K562 (cell line): ENCODE measurements around the gene GANAB. TPM values are rescaled to one million over a fixed set of nuclear protein-coding genes. Genes with fewer than 3 reads are reported as not detected.
A peak's percentile ranks its signal among the peaks of the same experiment; 100 is the strongest.

ENCODE experiments used
- ATAC-seq: fragments of 200-7000 bp; cut with Tn5 transposase; 3 replicates; pipeline ENCODE4 v1.9.1; 2020; ENCODE audit warnings: moderate library complexity
- BruUV-seq: library from RNA; stranded (reverse); fragments of 400-500 nt; replicated peaks from 2 replicates; lab custom pipeline; 2021; lab: Mats Ljungman, UMichigan
- CTCF ChIA-PET: fragments of 300-600 bp; formaldehyde crosslinking; extraction: SDS; loops from one replicate; lab custom pipeline; 2021; ENCODE audit warnings: low intra/inter-chr PET ratio; lab: Yijun Ruan, JAX
- POLR2A ChIA-PET: fragments of 300-600, 350-650 bp; sonication (Branson Sonifier 250); formaldehyde crosslinking; extraction: SDS; loops from one replicate; lab custom pipeline; 2021; ENCODE audit warnings: antibody characterized with exemption, inconsistent platforms; lab: Yijun Ruan, JAX
- DNase-seq, 4 experiments: peaks; one replicate each; pipeline versions ENCODE4 v3.0.0 to v3.0.0-alpha.2; 2011 to 2018; ENCODE audit warnings: low spot score in 3 of 4, mixed read lengths in 3 of 4; ENCODE audit errors: extremely low read depth in 1 of 4
- FAIRE-seq: peaks from 2 replicates; lab custom pipeline; 2011; peaks lifted over from hg19 to GRCh38; lab: Jason Lieb, UNC
- H2AFZ ChIP-seq: 2 replicates; pipeline ENCODE4 v1.6.0; 2011; ENCODE audit warnings: low read depth, low read length, control low read depth, inconsistent platforms
- H3K27ac ChIP-seq: fragments of 200-600 bp; 3 replicates; pipeline ENCODE4 v1.8.0; 2011; ENCODE audit warnings: low read depth, mild to moderate bottlenecking, control low read depth, inconsistent platforms, low read length, moderate library complexity, mixed read lengths; ENCODE audit errors: extremely low read depth
- H3K27me3 ChIP-seq, 2 experiments: fragments of 300-600 bp in 1 of 2; 2 replicates in 1 of 2; 3 replicates in 1 of 2; pipeline versions ENCODE4 v1.6.0 to v1.8.0; 2011; ENCODE audit warnings: inconsistent platforms in 2 of 2, low read length in 2 of 2, mild to moderate bottlenecking in 1 of 2, mixed read lengths in 1 of 2, moderate library complexity in 1 of 2; ENCODE audit not compliant: control insufficient read depth in 2 of 2, insufficient read depth in 2 of 2
- H3K36me3 ChIP-seq: fragments of 300-600 bp; 3 replicates; pipeline ENCODE4 v1.8.0; 2011; ENCODE audit warnings: mild to moderate bottlenecking, low read length, inconsistent platforms; ENCODE audit not compliant: control insufficient read depth, insufficient read depth
- H3K4me1 ChIP-seq, 2 experiments: fragments of 200-600 bp in 1 of 2; replicated peaks in 1 of 2; 2 replicates in 1 of 2; 3 replicates in 1 of 2; pipeline versions ENCODE4 v1.5.1 to v1.8.0; 2011; ENCODE audit warnings: inconsistent platforms in 2 of 2, low read length in 2 of 2, mild to moderate bottlenecking in 1 of 2, mixed read lengths in 1 of 2, moderate library complexity in 1 of 2; ENCODE audit not compliant: control insufficient read depth in 2 of 2, insufficient read depth in 2 of 2
- H3K4me2 ChIP-seq: 2 replicates; pipeline ENCODE4 v1.6.1; 2011; ENCODE audit warnings: low read length, control low read depth, inconsistent platforms, mixed read lengths; ENCODE audit not compliant: insufficient read depth
- H3K4me3 ChIP-seq: fragments of 200-600 bp; sonication (generic), shearing (Covaris generic); 2 replicates; pipeline ENCODE4 v1.5.1; 2016; ENCODE audit warnings: control low read depth, inconsistent platforms
- H3K79me2 ChIP-seq: fragments of 200-600 bp; 3 replicates; pipeline ENCODE4 v1.8.0; 2011; ENCODE audit warnings: low read length, inconsistent platforms; ENCODE audit not compliant: control insufficient read depth, insufficient read depth
- H3K9ac ChIP-seq, 2 experiments: 2 replicates each; pipeline versions ENCODE4 v1.6.0 to v1.6.1; 2011; ENCODE audit warnings: low read depth in 2 of 2, low read length in 2 of 2, control low read depth in 1 of 2, inconsistent platforms in 1 of 2, mild to moderate bottlenecking in 1 of 2, mixed read lengths in 1 of 2; ENCODE audit not compliant: insufficient read depth in 1 of 2
- H3K9me1 ChIP-seq: one replicate; pipeline ENCODE4 v1.6.0; 2011; ENCODE audit warnings: inconsistent platforms, mild to moderate bottlenecking, low read length, moderate library complexity; ENCODE audit not compliant: control insufficient read depth, insufficient read depth
- H3K9me3 ChIP-seq: replicated peaks from 2 replicates; pipeline ENCODE4 v1.5.1; 2011; ENCODE audit warnings: low read depth, low read length, inconsistent platforms; ENCODE audit not compliant: control insufficient read depth, insufficient read depth
- H4K20me1 ChIP-seq: replicated peaks from 2 replicates; pipeline ENCODE4 v1.6.1; 2011; ENCODE audit warnings: low read length, inconsistent platforms, mixed read lengths; ENCODE audit not compliant: control insufficient read depth, insufficient read depth
- CBX1 ChIP-seq: sonication (generic); IDR thresholded peaks from 2 replicates; pipeline ENCODE4 v1.6.1; 2016; ENCODE audit warnings: antibody characterized with exemption, low read depth, mild to moderate bottlenecking
- MECOM ChIP-seq: fragments of 250-450 bp; sonication (Bioruptor Pico); IDR thresholded peaks from 2 replicates; pipeline ENCODE4 v1.8.0; 2022; ENCODE audit warnings: inconsistent platforms
- MXI1 ChIP-seq: IDR thresholded peaks from 2 replicates; pipeline ENCODE4 v1.6.1; 2011; ENCODE audit warnings: low read depth, mild to moderate bottlenecking, improper control_type of control experiment, low read length
- NCOR1 ChIP-seq: fragments of 450-650 bp; IDR thresholded peaks from 2 replicates; pipeline ENCODE4 v1.6.1; 2016; ENCODE audit warnings: mild to moderate bottlenecking, moderate library complexity
- NR4A1 ChIP-seq, 2 experiments: fragments of 250-450 bp in 1 of 2; fragments of 450-650 bp in 1 of 2; sonication (Bioruptor Pico) in 1 of 2; IDR thresholded peaks; 2 replicates each; pipeline versions ENCODE4 v1.4.0 to v1.6.1; 2016 to 2020; ENCODE audit warnings: mild to moderate bottlenecking in 2 of 2, missing compliant biosample characterization in 1 of 2, missing genetic modification characterization in 1 of 2, moderate library complexity in 1 of 2
- PHB ChIP-seq: fragments of 250-450 bp; sonication (Bioruptor Pico); IDR thresholded peaks from 2 replicates; pipeline ENCODE4 v1.5.0; 2021
- POLR2A ChIP-seq: fragments of 450-650 bp; conservative IDR thresholded peaks from 2 replicates; pipeline ENCODE4 v1.6.1; 2016
- POLR2AphosphoS5 ChIP-seq: IDR thresholded peaks from 2 replicates; pipeline ENCODE4 v1.6.1; 2011; ENCODE audit warnings: mild to moderate bottlenecking, low read depth, low read length, moderate library complexity; ENCODE audit not compliant: control insufficient read depth, insufficient read depth
- POLR3G ChIP-seq: IDR thresholded peaks from 2 replicates; pipeline ENCODE4 v1.6.1; 2011; ENCODE audit not compliant: insufficient read length, insufficient replicate concordance; ENCODE audit errors: extremely low read depth
- RBM22 ChIP-seq: fragments of 200-400 bp; formaldehyde crosslinking; IDR thresholded peaks from 2 replicates; pipeline ENCODE4 v1.6.1; 2018; ENCODE audit warnings: low read length, low read depth; ENCODE audit not compliant: poor library complexity, severe bottlenecking
- SUPT5H ChIP-seq: fragments of 450-650 bp; IDR thresholded peaks from 2 replicates; pipeline ENCODE4 v1.6.1; 2016
- TEAD4 ChIP-seq, 2 experiments: sonication (generic) in 1 of 2; formaldehyde crosslinking in 1 of 2; IDR thresholded peaks; 2 replicates each; pipeline versions ENCODE4 v1.6.1 to v1.8.0; 2012 to 2022; ENCODE audit warnings: borderline replicate concordance in 1 of 2, inconsistent platforms in 1 of 2, low read length in 1 of 2, mild to moderate bottlenecking in 1 of 2, missing genetic modification reagents in 1 of 2
- ZNF263 ChIP-seq: sonication (generic); formaldehyde crosslinking; IDR thresholded peaks from 2 replicates; pipeline ENCODE4 v1.8.0; 2022; ENCODE audit warnings: mild to moderate bottlenecking, missing genetic modification reagents, borderline replicate concordance
- ZNF583 ChIP-seq: fragments of 250-450 bp; sonication (Bioruptor Pico); IDR thresholded peaks from 2 replicates; pipeline ENCODE4 v1.4.0; 2020
- ZNF79 ChIP-seq: fragments of 250-450 bp; sonication (Bioruptor Pico); IDR thresholded peaks from 2 replicates; pipeline ENCODE4 v1.4.0; 2020; ENCODE audit warnings: low read depth, mild to moderate bottlenecking, moderate library complexity
- WGBS: fragments of 100-300 bp; shearing (Covaris generic); methylation state at CpG from one replicate; pipeline ENCODE4 v1.1.6; 2016; ENCODE audit warnings: low coverage, mixed read lengths; ENCODE audit not compliant: insufficient coverage; ENCODE audit errors: missing lambda C conversion rate; 5-methylcytosine and 5-hydroxymethylcytosine counted together
- in situ Hi-C: fragments of 300-500 bp; cut with MboI; formaldehyde crosslinking; loops from 4 replicates; pipeline ENCODE4 v1.15.0; 2018; ENCODE audit warnings: inconsistent platforms, mixed read lengths
- intact Hi-C: fragments of 100-400 bp; cut with micrococcal nuclease; formaldehyde crosslinking; loops from 2 replicates; pipeline ENCODE4 v1.14.2; 2022
- polyA plus RNA-seq, 8 experiments: library from polyadenylated mRNA; depleted of rRNA in 4 of 8; stranded (reverse) in 5 of 8; unstranded in 3 of 8; fragments of >200 nt; fragmentation: Nextera tagmentation in 2 of 8; fragmentation: Illumina TruSeq in 1 of 8; extraction: Ambion mirVana in 2 of 8; extraction: Trizol in 1 of 8; gene quantifications; 2 replicates each; pipeline versions ENCODE4 v1.2.1 to v1.2.3, GENCODE V29; 2011 to 2014; ENCODE audit warnings: inconsistent platforms in 1 of 8, missing spikeins in 1 of 8
- total RNA-seq, 7 experiments: library from RNA; depleted of rRNA in 6 of 7; stranded (reverse); fragments of >200 nt in 6 of 7; fragmentation: Illumina TruSeq in 2 of 7; extraction: Trizol in 2 of 7; gene quantifications; 2 replicates each; pipeline versions ENCODE4 v1.2.1 to v1.2.3, GENCODE V29; 2011 to 2021; ENCODE audit warnings: low replicate concordance in 1 of 7

The GANAB gene
- total and polyA plus RNA-seq, 9 of the 15 experiments (the other 6 are each of a cell fraction or from before 2014, with no cell fraction given), result 6.5 to 284 (median 161) TPM

- TF ChIP-seq POLR2A (peak; percentile 24; the same call in 1 of the 2 replicates), NCOR1 (0 out of 2 replicates have a peak, but pooled peaks have one; percentile 4), SUPT5H (peak; percentile 37; the same call in 1 of the 2 replicates), ZNF583 (CRISPR knock-in tag) (no peak)
- Histone ChIP-seq H4K20me1 (peaks cover 7% of the 10 kb centered on the region; the same call in 1 of the 2 replicates), H3K4me1 (peaks cover 19 to 52% of the 10 kb centered on the region in 2 experiments; a peak in 4 of 5 replicates), H3K9me1 (no peaks in the 10 kb centered on the region), H3K9ac (peak overlapping the region; percentile 76 to 85; a peak in 3 of 4 replicates), H3K4me2 (peak overlapping the region; percentile 97), H3K79me2 (peaks cover 94% of the 10 kb centered on the region), H3K4me3 (peak overlapping the region; percentile 73), H2AFZ (no peak overlapping the region), H3K36me3 (peaks cover 45% of the 10 kb centered on the region), H3K9me3 (no peaks in the 10 kb centered on the region), H3K27ac (peak overlapping the region; percentile 72), H3K27me3 (no peaks in the 10 kb centered on the region)
- intact Hi-C loops (loop anchor here (5.0 kb wide), 1 partner anchor 175 kb away; no protein-coding TSS in a partner anchor), in situ Hi-C loops (no loop called here)
- ChIA-PET CTCF (no interaction called here), POLR2A (interaction anchor here (0.6 to 8.8 kb wide), 17 partner anchors 10 to 188 kb away, joined by 3 to 161 read pairs (median 5); partner anchors contain the start of genes B3GAT3, EML3, GANAB and INTS5)
- WGBS, result 15% methylated on average over 2 of the region's 2 CpGs
- DNase-seq (peak in 2 of 4 experiments; percentile 4 to 46), FAIRE-seq (no peak), ATAC-seq (no peak)
- BruUV-seq, result no TSS peak
Measured at GRCh38 chr11:62667460-62667859, 21.0 kb upstream of the GANAB start.

DNA sequence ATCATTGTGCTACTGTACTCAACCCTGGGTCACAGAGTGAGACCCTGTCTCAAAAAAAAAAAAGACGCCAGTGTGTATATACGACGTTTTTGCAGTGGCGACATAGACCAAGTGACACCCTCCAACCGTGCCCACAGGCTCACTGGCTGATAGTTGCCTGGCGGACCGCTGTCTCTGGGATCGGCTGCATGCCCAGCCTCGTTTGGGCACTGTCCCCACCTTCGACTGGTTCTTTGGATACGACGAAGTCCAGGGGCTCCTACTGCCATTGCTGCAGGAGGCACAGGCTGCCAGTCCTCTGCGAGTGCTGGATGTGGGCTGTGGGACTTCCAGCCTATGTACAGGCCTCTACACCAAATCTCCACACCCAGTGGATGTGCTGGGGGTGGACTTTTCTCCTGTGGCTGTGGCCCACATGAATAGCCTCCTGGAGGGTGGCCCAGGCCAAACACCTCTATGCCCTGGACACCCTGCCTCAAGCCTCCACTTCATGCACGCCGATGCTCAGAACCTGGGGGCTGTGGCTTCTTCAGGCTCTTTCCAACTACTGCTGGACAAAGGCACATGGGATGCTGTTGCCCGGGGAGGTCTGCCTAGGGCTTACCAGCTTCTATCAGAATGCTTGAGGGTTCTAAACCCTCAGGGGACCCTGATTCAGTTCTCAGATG lies 20.0 kb upstream of the GANAB start:
- H3K27me3 ChIP-seq, result no peaks in the 10 kb centered on the region
- ChIA-PET CTCF (interaction anchor here (0.7 kb wide), 1 partner anchor 34 kb away, joined by 3 read pairs; no protein-coding TSS in a partner anchor), POLR2A (interaction anchor here (0.5 to 8.8 kb wide), 33 partner anchors 9 to 296 kb away, joined by 3 to 161 read pairs (median 11); partner anchors contain the start of genes B3GAT3, EEF1G, EML3 and GANAB)
- H3K9me1 ChIP-seq, result no peaks in the 10 kb centered on the region
- peak overlapping the region; percentile 72 for H3K27ac ChIP-seq
- H3K4me1 ChIP-seq, result peaks cover 19 to 41% of the 10 kb centered on the region in 2 experiments; a peak in 4 of 5 replicates
- peak overlapping the region; percentile 97 for H3K4me2 ChIP-seq
- no TSS peak for BruUV-seq
- FAIRE-seq (no peak), ATAC-seq (peak; percentile 2), DNase-seq (peak in 2 of 4 experiments; percentile 19 to 20)
- no peak overlapping the region for H2AFZ ChIP-seq
- peaks cover 7% of the 10 kb centered on the region; the same call in 1 of the 2 replicates for H4K20me1 ChIP-seq
- WGBS, result 2% methylated on average over 16 of the region's 16 CpGs
- no peaks in the 10 kb centered on the region for H3K9me3 ChIP-seq
- H3K4me3 ChIP-seq, result peak overlapping the region; percentile 73
- peaks cover 88% of the 10 kb centered on the region for H3K79me2 ChIP-seq
- in situ Hi-C loops, result no loop called here
- peak overlapping the region; percentile 85 to 100 for H3K9ac ChIP-seq
- intact Hi-C loops, result loop anchor here (5.0 kb wide), 1 partner anchor 176 kb away; no protein-coding TSS in a partner anchor
- peaks cover 53% of the 10 kb centered on the region for H3K36me3 ChIP-seq
- no peak for TF ChIP-seq POLR3G
- no peak for TF ChIP-seq TEAD4 (IDR thresholded peaks at IDR 0.05; ENCODE audit: low read length)
- TF ChIP-seq TEAD4 (CRISPR knock-in tag; IDR thresholded peaks at IDR 0.05; ENCODE audit: borderline replicate concordance), result no peak
- no peak for TF ChIP-seq ZNF79 (CRISPR knock-in tag)
- TF ChIP-seq POLR2AphosphoS5, result peak; percentile 40; the same call in 1 of the 2 replicates
- TF ChIP-seq ZNF583 (CRISPR knock-in tag), result no peak
- peak; percentile 13; the same call in 1 of the 2 replicates for TF ChIP-seq MXI1
- 0 out of 2 replicates have a peak, but pooled peaks have one; percentile 48 for TF ChIP-seq PHB
- peak; percentile 30 for TF ChIP-seq RBM22
- no peak for TF ChIP-seq MECOM (CRISPR knock-in tag)
- no peak for TF ChIP-seq ZNF263 (CRISPR knock-in tag)
- no peak for TF ChIP-seq NR4A1 (CRISPR knock-in tag; IDR thresholded peaks at IDR 0.05)
- TF ChIP-seq NR4A1 (tag; IDR thresholded peaks at IDR 0.05), result no peak
- TF ChIP-seq CBX1, result 0 out of 2 replicates have a peak, but pooled peaks have one; percentile 36
- TF ChIP-seq POLR2A, result peak; percentile 30
